Inflammatory macrophage treated with lipopolysaccharide for 4 hours (primary cell): ENCODE data around the gene RBFOX1.

Source experiments
- DNase-seq: peaks from one replicate; pipeline ENCODE4 v3.0.0-alpha.2; 2020

Gene RBFOX1

DNA sequence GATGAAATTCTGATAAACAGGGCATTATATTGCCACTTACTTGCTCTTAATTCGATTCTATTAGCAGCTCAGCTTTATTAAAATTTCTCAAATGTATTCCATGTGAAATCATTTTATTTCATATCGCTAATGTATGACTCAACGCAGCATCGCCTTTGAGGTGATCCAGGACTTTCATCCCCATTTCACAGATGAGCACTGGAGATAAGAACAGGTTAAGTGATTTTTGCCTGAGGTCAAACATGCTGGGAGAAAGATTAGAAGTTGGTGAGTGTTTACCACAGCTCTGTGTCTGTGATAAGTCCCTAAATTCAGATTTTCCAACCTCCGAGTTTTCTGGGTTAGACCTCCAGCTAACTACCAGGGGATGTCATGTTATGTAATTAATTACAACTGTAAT lies 43.6 kb downstream of the RBFOX1 start:
- DNase-seq = no peak

GRCh38 chr16:7377231-7377630 lies 44.6 kb downstream of the RBFOX1 start:
- no peak for DNase-seq

DNA sequence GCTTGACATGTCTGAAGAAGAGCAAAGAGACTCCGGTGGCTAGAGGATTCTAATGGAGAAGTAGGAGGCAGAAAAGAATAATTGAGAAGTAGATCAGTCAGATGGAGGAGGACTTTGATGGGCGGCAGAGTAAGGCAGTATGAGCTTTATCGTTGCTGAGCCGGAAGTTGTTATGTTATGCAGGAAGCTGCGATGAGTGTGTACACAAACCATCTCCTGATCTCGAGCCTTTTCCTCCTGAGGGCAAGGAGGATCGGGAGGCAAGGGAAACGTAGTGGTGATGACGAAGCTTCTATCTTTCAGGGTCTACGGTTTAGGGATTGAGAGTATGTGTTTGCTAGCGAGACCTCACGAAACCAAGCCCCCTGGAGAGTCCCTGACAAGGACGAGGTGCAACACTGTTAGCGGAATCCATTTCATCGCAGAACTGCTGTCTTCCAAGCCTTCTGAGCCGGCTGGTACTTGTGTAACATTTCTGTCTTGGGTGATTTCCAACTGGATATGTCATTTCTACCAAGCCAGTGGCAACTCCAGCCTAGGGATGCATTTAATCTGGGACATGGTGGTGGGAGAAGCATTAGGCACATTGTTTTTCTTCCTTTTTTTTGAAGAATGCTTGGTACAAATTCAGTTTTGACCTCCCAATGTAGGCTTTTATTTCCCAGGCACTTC lies 45.5 kb downstream of the RBFOX1 start:
- DNase-seq = no peak

- DNase-seq = no peak
Measured at GRCh38 chr16:7380441-7380840, 47.8 kb downstream of the RBFOX1 start.

DNA sequence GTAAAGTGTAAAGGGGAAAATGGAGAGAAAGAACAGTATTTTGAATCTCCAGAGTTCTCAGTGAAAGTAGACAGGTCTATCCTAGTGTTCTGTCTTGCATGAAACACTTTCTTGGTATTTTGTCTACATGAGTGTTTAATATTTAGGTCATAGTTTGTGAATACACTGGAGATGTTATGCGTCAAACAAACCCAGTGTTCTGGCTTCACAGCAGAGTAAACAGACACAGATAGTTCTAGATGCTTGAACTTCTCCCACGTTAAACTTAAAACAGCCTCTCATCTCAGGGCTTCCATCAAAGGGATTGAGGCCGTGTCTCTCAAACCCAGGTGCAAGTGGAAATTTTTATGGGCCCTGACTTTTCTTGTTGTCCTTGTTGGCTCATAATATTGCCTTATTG lies 48.3 kb downstream of the RBFOX1 start:
- no peak for DNase-seq

DNA sequence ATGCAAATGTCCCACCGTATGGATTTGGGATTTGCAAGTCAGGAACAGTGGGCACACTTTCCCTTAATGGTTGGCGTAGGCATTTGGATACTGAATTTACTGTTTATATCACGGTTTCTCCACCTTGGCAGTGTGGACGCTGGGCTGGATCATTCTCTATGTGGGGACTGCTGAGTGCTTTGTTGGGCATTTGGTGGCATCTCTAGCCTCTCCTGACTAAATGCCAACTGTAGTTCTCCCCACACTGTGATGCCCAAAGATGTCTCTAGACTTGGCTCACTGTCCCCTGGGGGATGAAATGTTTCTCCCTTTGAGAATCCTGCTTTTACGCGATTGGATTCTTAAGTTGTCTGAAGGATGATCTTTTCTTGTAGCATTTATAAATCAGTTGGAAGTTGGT lies 49.0 kb downstream of the RBFOX1 start:
- no peak for DNase-seq

GRCh38 chr16:7382521-7382920 lies 49.9 kb downstream of the RBFOX1 start:
- no peak for DNase-seq

DNA sequence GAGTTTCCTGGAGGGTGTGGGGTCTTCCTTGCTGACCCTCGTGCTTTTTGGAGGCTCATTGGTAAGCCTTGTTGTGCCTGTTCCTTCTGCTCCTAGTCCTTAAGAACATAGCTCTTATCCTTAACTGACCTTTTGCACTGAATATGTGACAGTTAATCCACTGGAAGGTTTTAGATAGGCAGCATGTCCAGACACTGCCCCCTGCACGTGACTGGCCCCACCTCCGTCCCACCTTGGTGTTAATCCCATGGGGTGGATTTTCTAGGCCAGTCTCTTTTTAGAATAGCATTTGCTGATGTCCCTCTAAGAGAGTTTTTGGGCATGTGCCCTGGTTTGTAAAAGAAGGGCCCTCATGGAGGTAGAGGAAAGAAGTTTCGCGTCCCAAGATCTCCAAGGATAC lies 58.3 kb downstream of the RBFOX1 start:
- DNase-seq = no peak

GRCh38 chr16:7391694-7392093 lies 59.0 kb downstream of the RBFOX1 start:
- no peak for DNase-seq

DNA sequence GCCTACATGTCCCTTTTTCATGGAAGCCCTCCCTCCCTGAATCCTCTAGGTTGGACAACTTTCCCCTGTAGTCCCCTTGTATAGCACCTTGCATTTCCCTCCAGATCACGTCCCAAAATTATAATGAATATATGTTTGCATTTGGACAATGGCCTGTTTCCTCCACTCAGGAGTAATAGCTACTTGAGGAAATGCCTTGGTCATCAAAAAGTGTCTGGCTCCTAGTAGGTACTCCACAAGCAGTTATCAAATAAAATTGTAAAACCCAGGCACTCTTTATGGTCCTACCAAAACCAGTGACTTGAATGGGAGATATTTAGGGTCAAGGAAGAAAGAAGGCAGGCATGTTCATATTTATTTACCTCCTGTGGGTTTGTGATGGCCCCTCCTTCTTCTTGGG lies 59.6 kb downstream of the RBFOX1 start:
- DNase-seq = no peak

GRCh38 chr16:7393680-7394079 lies 61.0 kb downstream of the RBFOX1 start:
- no peak for DNase-seq

GRCh38 chr16:7394720-7395336 lies 62.2 kb downstream of the RBFOX1 start:
- no peak for DNase-seq

DNA sequence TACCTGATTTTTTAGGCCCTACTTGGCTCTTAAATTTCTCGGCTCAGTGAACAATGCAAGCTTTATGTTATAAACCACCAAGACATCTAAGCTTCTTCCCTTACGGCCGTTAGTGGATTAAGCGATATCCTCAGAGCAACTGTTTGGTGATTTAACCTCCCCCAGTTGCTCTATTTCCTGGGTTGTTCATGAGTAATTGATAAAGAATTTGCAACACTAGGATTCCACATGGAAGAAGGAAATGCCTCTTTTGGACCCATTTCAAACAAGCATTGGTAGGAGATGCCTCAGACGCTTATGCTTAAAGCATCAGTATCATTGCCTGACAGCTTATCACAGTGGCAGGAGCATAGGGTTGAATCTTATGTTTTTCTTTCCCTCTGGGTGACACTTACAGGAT lies 65.3 kb downstream of the RBFOX1 start:
- DNase-seq = no peak

DNA sequence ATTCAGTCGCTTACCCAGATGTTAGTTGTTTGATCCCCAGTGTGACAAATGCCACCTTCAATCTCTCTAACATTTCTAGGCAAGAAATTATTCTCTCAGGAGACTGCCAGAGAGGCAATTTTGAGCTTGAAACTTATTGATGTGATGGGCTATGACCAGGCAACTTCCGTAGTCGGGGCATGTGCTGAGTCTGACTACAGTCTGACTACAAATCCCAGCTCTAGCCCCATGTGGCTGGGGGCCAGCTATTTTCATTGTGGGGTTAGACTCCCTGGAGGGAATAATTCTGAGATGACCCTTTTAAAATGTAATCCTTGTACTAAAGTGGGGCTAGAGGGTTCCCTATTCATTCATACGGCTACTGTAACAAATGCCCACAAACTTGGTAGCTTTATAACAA lies 65.9 kb downstream of the RBFOX1 start:
- DNase-seq = no peak

DNA sequence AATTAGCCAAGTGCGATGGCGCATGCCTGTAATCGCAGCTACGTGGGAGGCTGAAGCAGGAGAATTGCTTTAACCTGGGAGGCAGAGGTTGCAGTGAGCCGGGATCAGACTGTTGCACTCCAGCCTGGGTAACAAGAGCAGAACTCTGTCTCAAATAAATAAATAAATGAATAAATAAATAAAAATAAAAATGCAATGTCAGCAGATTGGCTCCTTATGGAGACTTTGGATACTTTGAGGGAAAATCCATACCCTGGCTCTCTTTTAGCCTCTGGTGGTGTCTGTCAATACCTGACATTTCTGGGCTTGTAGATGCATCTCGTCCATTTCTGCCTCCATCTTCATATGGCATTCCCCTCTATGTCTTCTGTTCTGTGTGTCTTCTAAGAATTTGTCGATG lies 66.7 kb downstream of the RBFOX1 start:
- no peak for DNase-seq

DNA sequence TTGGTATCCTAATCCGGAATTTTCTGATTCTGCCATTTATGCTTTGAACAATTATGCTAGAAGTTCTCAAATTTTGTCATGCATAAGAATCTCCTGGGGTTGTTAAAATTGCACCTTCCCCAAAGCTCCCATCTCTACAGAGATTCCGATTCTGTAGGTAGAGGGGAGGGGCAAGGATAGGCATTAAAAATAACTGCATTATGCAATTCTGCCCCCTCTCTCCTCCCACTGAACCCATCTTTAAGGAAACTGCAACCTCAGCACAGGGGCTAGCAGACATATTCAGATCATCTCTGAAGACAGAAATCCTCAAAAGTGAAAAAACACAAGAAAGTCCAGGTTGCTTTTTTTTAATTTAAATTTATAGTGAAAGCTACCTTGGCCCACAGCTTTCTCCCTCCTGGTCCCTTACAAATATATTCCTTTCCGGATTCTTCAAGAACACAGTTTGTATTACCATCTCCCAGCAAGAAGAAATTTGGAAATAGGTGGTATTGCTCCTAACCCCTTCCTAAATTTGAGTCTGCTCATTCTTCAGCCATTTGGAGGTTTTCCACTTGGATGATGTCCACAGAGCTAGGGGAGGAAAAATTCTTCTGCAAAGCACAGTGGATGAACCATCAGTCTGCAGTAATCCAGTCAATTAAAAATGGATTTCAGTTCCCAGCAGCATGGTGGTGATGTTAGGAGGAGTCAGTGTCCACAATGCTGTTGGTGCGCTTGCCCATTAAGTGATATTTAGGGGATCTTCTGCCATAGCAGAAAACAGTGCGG lies 67.7 kb downstream of the RBFOX1 start:
- no peak for DNase-seq

- no peak for DNase-seq
Measured at GRCh38 chr16:7404217-7404616, 71.6 kb downstream of the RBFOX1 start.

DNA sequence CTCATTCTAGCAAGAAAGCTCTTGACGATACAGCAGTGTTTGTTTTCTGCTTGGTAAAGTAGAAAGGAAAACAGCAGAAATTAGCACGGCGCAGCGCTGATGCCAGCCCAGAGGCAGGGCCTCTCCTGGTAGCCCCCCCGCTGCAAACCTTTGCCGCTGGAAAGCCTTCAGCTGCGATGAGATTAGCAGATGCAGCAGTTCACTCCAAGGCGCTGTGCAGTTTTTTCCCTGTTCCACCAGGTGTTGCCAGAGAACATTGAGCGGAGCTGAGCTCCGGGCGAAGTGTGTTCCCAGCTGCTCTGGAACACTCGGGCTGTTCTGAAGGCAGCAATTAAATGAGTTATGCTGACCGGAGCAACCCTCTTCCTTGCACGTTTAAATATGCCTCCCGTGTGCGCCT lies 72.5 kb downstream of the RBFOX1 start:
- DNase-seq = no peak

DNA sequence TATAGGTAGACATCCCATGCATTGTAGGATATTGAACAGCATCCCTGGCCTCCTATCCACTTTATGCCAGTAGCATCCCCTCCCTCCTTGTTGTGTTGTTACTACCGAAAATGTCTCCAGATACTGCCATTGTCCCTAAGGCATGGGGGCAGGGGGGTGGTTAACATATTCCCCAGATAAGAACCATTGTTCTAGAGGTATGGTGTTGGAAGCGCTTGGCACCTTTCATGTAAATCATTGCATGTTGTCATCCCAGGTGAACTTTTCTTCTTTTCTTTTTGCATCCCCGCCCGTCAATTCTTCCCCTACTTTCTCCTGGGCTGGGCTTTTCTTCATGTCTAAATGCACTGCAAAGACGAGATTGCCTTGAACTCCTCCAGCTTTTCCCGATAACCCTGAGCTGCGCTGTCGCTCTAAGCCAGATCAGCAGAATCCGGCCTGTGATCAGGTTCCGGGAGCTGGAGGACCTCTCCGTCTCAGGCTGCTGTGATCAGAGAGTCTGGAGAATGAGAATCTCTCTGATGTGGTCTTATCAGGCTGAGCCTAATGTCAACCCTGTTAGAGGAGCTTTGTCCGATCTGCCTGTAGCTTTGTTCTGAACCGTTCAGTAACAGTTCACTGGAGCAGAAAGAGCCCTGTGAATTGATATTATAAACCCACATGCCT lies 76.2 kb downstream of the RBFOX1 start:
- no peak for DNase-seq

DNA sequence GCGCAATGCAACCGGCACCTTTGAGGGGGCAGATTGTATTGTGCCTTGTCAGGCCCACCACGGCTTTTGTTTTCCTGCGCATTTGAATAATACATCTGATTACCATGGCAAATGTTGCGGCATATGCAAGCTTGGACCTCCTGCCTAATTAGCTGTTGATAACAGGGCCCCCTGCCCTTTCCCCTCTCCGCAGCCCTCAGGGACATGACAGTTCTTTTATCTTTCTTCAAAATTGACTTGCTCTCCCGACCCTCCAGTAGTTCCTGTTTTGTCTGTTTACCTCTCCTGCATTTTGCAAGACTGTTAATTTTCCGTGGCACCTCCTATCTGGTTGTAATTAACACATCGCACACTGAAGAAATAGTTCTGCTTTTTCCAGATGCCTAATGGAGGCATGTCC lies 86.8 kb downstream of the RBFOX1 start:
- no peak for DNase-seq

DNA sequence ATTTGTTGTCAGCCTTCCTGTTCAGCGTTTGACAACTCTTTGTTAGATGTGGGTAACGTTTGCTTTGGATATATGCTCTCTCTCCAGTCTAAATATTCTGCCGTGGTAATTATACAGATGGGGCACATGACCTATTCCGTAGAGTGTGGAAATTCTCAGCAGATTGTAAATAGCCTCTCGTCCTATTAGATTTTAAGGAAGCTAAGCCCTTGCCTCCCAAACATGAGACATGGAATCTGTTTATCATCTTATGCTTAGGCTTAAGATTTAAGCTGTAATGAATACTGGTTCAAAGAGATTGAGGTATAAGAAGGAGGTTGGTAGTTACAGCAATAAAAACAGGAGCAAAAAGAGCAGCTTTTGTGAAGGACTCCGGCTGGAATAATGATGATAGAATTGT lies 87.4 kb downstream of the RBFOX1 start:
- no peak for DNase-seq

DNA sequence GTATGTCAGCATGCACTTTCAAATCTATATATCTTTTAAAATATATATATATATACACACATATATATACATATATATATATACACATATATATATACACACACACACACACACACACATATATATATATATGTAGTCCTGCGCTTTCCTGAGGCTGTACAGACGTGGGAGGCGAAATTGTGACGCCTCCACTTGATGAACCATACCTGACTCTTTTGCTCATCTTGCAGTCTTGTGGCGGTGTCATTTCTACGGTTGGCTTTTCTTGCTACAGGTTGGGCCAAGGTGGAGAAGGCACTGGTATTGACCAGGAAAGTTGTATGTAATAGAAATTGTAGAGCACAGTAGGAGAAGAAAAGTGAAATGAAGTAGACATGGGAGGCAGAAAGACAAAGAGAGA lies 88.2 kb downstream of the RBFOX1 start:
- no peak for DNase-seq

DNA sequence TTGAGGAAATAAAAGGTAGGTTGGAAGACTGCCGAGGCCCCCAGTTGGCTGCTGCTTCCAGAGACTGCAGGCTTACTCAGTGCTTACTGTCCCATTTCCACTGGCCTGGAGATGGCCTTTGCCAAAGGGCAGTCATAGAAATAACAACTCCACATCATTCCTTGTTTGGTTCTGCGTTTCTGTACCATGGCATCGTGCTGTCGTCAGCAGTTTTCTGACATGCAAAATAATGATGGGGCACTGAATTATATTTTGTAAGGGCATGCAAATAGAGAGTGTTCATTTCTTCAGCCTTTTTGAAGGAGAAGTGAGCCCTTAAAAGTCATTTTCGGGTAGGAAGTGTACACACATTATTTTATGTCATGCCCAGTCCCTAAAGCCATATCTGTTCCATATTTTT lies 88.9 kb downstream of the RBFOX1 start:
- DNase-seq = no peak
